GM12873 (cell line): ENCODE measurements around the gene LRRC32.

Experiments
- TF ChIP-seq, protein P1 (sequence below): IDR thresholded peaks from 2 replicates; pipeline ENCODE4 v1.5.1; 2012; ENCODE audit warnings: low read depth, mild to moderate bottlenecking, moderate library complexity, low read length, control low read depth; ENCODE audit not compliant: insufficient read depth; ENCODE audit errors: missing control alignments

LRRC32 gene, protein sequence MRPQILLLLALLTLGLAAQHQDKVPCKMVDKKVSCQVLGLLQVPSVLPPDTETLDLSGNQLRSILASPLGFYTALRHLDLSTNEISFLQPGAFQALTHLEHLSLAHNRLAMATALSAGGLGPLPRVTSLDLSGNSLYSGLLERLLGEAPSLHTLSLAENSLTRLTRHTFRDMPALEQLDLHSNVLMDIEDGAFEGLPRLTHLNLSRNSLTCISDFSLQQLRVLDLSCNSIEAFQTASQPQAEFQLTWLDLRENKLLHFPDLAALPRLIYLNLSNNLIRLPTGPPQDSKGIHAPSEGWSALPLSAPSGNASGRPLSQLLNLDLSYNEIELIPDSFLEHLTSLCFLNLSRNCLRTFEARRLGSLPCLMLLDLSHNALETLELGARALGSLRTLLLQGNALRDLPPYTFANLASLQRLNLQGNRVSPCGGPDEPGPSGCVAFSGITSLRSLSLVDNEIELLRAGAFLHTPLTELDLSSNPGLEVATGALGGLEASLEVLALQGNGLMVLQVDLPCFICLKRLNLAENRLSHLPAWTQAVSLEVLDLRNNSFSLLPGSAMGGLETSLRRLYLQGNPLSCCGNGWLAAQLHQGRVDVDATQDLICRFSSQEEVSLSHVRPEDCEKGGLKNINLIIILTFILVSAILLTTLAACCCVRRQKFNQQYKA

DNA sequence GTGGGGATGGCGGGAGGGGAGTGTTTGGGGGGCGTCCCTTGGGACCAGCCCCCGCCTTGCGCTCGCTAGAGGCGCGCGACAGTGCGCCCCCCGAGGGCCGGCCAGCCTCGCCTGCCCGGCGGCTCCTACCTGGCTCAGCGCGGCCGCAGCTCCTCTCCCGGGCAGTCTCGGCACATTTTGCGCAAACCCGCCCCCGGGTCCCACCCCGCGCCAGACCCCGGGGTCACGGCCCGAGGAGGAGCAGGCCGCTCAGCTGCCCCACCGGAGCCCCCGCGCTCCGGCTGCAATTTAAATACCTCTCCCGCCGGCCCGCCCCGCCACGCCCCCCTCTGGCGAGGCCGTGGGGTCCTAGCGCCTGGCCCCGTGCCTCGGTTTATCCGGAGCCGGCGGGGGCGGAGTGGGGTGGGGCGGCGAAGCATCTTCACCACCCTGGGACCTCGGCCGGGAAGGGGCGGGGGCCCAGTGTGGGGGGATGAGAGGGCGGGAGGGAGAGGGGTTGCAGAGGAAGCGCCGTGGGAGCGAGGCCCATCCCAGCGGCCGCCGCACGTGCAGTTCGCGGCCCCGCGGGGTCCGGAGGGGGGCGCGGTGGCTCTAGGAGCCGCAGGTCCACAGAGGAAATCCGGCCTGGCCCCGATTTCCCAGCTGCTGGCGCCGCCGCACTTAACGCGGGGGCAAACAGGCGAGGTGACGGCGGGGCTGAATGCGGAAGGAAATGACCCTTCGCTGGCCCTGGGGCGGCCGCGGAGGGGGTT is at the start of gene LRRC32:
Gene LRRC32, minus strand, starts transcription at position 263 of the 752 bp plus-strand sequence. CDS start 4,793 bp downstream, outside the sequence.
- TF ChIP-seq, protein P1, sequence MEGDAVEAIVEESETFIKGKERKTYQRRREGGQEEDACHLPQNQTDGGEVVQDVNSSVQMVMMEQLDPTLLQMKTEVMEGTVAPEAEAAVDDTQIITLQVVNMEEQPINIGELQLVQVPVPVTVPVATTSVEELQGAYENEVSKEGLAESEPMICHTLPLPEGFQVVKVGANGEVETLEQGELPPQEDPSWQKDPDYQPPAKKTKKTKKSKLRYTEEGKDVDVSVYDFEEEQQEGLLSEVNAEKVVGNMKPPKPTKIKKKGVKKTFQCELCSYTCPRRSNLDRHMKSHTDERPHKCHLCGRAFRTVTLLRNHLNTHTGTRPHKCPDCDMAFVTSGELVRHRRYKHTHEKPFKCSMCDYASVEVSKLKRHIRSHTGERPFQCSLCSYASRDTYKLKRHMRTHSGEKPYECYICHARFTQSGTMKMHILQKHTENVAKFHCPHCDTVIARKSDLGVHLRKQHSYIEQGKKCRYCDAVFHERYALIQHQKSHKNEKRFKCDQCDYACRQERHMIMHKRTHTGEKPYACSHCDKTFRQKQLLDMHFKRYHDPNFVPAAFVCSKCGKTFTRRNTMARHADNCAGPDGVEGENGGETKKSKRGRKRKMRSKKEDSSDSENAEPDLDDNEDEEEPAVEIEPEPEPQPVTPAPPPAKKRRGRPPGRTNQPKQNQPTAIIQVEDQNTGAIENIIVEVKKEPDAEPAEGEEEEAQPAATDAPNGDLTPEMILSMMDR = no peak

DNA sequence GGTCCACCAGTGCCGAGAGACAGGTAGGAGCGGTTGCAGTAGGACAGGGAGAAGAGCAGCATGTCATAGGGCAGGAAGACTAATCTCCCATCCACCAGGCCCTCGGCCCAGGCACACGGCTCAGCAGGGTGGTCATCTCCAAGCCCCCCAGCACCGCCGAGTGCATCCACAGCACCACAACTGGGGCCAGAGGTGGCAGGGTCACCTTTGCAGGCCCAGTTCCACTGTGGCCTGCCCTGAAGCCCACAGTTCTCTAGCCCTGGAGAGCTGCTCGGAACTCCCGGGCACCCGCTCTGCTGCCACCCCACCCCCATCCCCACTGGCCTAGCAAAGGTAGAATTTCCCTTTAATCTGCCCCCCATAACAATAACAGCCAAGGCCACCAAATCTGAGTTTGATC is 49.1 kb upstream of the LRRC32 start:
- TF ChIP-seq, protein P1 = no peak

DNA sequence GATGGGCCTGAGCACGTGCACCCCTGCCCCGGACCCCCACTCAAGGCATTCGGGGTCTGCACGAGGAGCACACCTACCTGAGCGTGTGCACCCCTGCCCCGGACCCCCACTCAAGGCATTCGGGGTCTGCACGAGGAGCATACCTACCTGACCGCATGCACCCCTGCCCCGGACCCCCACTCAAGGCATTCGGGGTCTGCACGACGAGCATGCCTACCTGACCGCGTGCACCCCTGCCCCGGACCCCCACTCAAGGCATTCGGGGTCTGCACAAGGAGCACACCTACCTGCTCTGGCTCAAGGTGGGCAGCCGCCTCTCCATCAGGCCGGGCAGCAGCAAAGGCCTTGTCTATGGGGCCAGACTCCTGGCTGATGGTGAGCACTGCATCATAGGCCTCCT is 48.7 kb upstream of the LRRC32 start:
- TF ChIP-seq, protein P1 = no peak

DNA sequence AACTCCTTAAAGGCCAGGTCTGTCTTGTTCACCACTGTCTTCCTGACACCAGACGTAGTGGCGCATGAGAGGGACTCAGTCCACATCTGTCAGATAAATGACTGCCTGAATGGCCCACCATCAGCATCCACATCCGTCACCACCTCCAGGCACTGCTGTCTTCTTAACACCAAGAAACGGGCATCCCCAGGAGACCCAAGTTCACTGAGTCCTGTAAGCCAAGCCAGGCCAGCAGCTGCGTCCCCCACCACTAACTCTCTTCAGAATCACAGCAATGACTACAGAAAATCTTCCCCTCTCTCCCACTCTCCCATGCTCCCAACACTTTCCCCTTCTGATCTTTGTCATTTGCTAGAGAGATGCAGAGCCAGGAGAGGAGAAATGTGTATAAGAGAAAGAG is 47.3 kb upstream of the LRRC32 start:
- TF ChIP-seq, protein P1 = no peak

DNA sequence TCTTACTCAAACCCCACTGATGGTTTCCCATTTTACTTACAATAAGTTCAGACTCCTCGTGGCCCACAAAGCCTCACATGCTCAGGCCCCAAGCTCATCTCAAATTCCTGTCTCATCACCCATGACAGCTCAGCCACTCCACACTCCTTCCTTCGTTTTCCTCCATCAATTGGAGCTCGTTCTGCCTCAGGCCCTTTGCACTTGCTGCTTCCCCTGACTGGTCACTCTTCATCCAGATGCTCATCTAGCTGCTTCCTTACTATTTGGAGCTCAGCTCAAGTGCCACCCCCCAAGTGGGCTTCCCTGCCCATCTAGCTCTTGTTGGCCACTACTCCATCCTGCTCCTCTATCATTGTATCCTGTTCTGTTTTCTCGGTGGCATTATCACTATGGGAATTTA is 46.8 kb upstream of the LRRC32 start:
- TF ChIP-seq, protein P1 = no peak

DNA sequence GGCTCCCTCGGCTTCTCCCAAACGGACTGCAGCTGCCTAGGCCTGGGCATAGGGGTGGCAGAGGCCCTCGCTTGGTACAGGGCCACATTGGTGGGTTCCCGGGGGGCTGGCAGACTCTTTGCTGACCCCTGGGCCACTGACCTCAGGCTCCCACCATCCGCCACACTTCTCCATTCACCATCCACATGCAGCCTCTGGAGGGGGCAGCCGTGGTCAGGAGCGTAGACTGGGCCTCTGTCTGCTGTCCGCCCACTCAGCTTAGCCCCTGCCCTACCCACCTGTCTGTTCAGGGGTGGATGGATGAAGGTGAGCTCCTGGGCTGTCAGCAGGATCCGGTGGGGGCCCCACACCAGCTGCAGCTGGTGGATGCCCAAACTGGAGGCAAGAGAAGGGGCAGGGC is 45.7 kb upstream of the LRRC32 start:
- TF ChIP-seq, protein P1 = no peak

- TF ChIP-seq, protein P1 = no peak
Observed at GRCh38 chr11:76714493-76714892, 43.9 kb upstream of the LRRC32 start.
